CD14-positive monocyte (primary cell): Measurements from ENCODE around the gene TNN. TPM values are rescaled to one million over a fixed set of nuclear protein-coding genes. Genes with fewer than 3 reads are reported as not detected.
A peak's percentile ranks its signal among the peaks of the same experiment; 100 is the strongest.

Source experiments
- DNase-seq, 3 donors: peaks; one replicate each; pipeline ENCODE4 v3.0.0-alpha.2; 2011 to 2022
- H2AFZ ChIP-seq: 2 replicates; pipeline ENCODE4 v1.6.0; 2012; ENCODE audit warnings: mild to moderate bottlenecking, low read depth, low read length, inconsistent platforms; ENCODE audit not compliant: insufficient read depth, poor library complexity, severe bottlenecking
- H3K27ac ChIP-seq, 2 donors: 1 replicate in 1 of 2; 2 replicates in 1 of 2; pipeline ENCODE4 v1.5.1; 2012 to 2013; ENCODE audit warnings: low read length in 2 of 2, control low read depth in 1 of 2, inconsistent platforms in 1 of 2, low read depth in 1 of 2, mild to moderate bottlenecking in 1 of 2
- H3K27me3 ChIP-seq, 2 donors: one replicate each; pipeline versions ENCODE4 v1.6.0 to v1.6.1; 2011 to 2013; ENCODE audit warnings: low read length in 2 of 2; ENCODE audit not compliant: control insufficient read depth in 2 of 2, insufficient read depth in 2 of 2
- H3K36me3 ChIP-seq, 2 donors: replicated peaks in 1 of 2; 1 replicate in 1 of 2; 2 replicates in 1 of 2; pipeline versions ENCODE4 v1.5.1 to v1.6.1; 2012 to 2013; ENCODE audit warnings: low read length in 2 of 2, control low read depth in 1 of 2, inconsistent platforms in 1 of 2, mild to moderate bottlenecking in 1 of 2; ENCODE audit not compliant: insufficient read depth in 2 of 2, control insufficient read depth in 1 of 2
- H3K4me1 ChIP-seq, 2 donors: 1 replicate in 1 of 2; 2 replicates in 1 of 2; pipeline versions ENCODE4 v1.5.1 to v1.6.1; 2012 to 2013; ENCODE audit warnings: low read length in 2 of 2, control low read depth in 1 of 2, inconsistent platforms in 1 of 2, mild to moderate bottlenecking in 1 of 2, moderate library complexity in 1 of 2; ENCODE audit not compliant: insufficient read depth in 2 of 2, control insufficient read depth in 1 of 2
- H3K4me2 ChIP-seq: replicated peaks from 2 replicates; pipeline ENCODE3; 2012; ENCODE audit warnings: low read length, moderate library complexity, mild to moderate bottlenecking; ENCODE audit not compliant: poor library complexity, severe bottlenecking; ENCODE audit errors: extremely low read depth
- H3K4me3 ChIP-seq, 3 experiments: fragments of 200-600 bp in 1 of 3; sonication (generic) in 1 of 3; replicated peaks in 1 of 3; 1 replicate in 2 of 3; 2 replicates in 1 of 3; pipeline ENCODE4 v1.5.1; 2011 to 2013; ENCODE audit warnings: low read length in 3 of 3, mild to moderate bottlenecking in 3 of 3, control low read depth in 2 of 3, low read depth in 2 of 3, inconsistent platforms in 1 of 3, moderate library complexity in 1 of 3
- H3K79me2 ChIP-seq: 2 replicates; pipeline ENCODE4 v1.6.0; 2012; ENCODE audit warnings: mild to moderate bottlenecking, control low read depth, inconsistent platforms, low read length, moderate library complexity; ENCODE audit not compliant: insufficient read depth
- H3K9ac ChIP-seq: 2 replicates; pipeline ENCODE4 v1.6.0; 2017; ENCODE audit warnings: low read length, mild to moderate bottlenecking; ENCODE audit not compliant: insufficient read depth, poor library complexity, severe bottlenecking
- H3K9me3 ChIP-seq, 2 donors: replicated peaks in 1 of 2; 1 replicate in 1 of 2; 2 replicates in 1 of 2; pipeline versions ENCODE4 v1.5.1 to v1.6.1; 2012 to 2013; ENCODE audit warnings: low read length in 2 of 2, control low read depth in 1 of 2; ENCODE audit not compliant: control insufficient read depth in 1 of 2, insufficient read depth in 1 of 2
- H4K20me1 ChIP-seq: 2 replicates; pipeline ENCODE4 v1.6.0; 2012; ENCODE audit warnings: mild to moderate bottlenecking, low read length, control low read depth, moderate library complexity; ENCODE audit not compliant: insufficient read depth
- H3K27ac Mint-ChIP-seq, 7 donors: one replicate each; pipeline ENCODE4 v1.8.0; 2020; ENCODE audit warnings: mild to moderate bottlenecking in 7 of 7, mixed read lengths in 7 of 7, moderate library complexity in 6 of 7, inconsistent platforms in 2 of 7
- H3K27me3 Mint-ChIP-seq, 3 donors: one replicate each; pipeline ENCODE4 v1.8.0; 2021 to 2022; ENCODE audit warnings: low read depth in 3 of 3, mild to moderate bottlenecking in 3 of 3, mixed read lengths in 3 of 3, moderate library complexity in 3 of 3, inconsistent platforms in 1 of 3
- H3K36me3 Mint-ChIP-seq, 2 donors: one replicate each; pipeline ENCODE4 v1.8.0; 2020; ENCODE audit warnings: mixed read lengths in 2 of 2, inconsistent platforms in 1 of 2, mild to moderate bottlenecking in 1 of 2
- H3K4me1 Mint-ChIP-seq: one replicate; pipeline ENCODE4 v1.8.0; 2020; ENCODE audit warnings: mild to moderate bottlenecking, mixed read lengths
- H3K4me3 Mint-ChIP-seq, 2 donors: one replicate each; pipeline ENCODE4 v1.8.0; 2020; ENCODE audit warnings: mild to moderate bottlenecking in 2 of 2, mixed read lengths in 2 of 2, moderate library complexity in 1 of 2
- H3K9me3 Mint-ChIP-seq, 7 donors: one replicate each; pipeline ENCODE4 v1.8.0; 2020 to 2022; ENCODE audit warnings: mixed read lengths in 7 of 7, mild to moderate bottlenecking in 6 of 7, moderate library complexity in 6 of 7, inconsistent platforms in 2 of 7
- WGBS: methylation state at CpG from one replicate; pipeline ENCODE4 v1.1.5; 2013; ENCODE audit warnings: missing lambda C conversion rate; ENCODE audit not compliant: insufficient coverage; 5-methylcytosine and 5-hydroxymethylcytosine counted together
- intact Hi-C, 2 donors: fragments of 100-400 bp; cut with micrococcal nuclease; formaldehyde crosslinking; loops; one replicate each; pipeline versions ENCODE4 v1.15.0 to v1.15.1; 2023
- polyA plus RNA-seq, 3 donors: library from polyadenylated mRNA; depleted of rRNA in 1 of 3; unstranded in 2 of 3; stranded (reverse) in 1 of 3; fragments of 300-500 nt in 2 of 3; fragments of >200 nt in 1 of 3; fragmentation: Illumina TruSeq in 2 of 3; gene quantifications; 1 replicate in 2 of 3; 2 replicates in 1 of 3; pipeline ENCODE4 v1.2.3, GENCODE V29; 2012 to 2021
- TF ChIP-seq, protein P1 (sequence below): fragments of 200-600 bp; IDR thresholded peaks from one replicate; pipeline ENCODE4 v1.8.0; 2022; ENCODE audit warnings: antibody characterized with exemption, mild to moderate bottlenecking

Gene TNN
- polyA plus RNA-seq, 3 donors: not detected

GRCh38 chr1:175089136-175089718 is 21.6 kb downstream of the TNN start:
- Histone ChIP-seq H4K20me1 (no peaks in the 10 kb centered on the region), H3K9me3 (no peaks in the 10 kb centered on the region), H3K4me3 (no peak overlapping the region), H3K36me3 (no peaks in the 10 kb centered on the region), H2AFZ (peak overlapping the region; percentile 48), H3K27me3 (no peaks in the 10 kb centered on the region), H3K9ac (no peak overlapping the region), H3K4me2 (no peak overlapping the region), H3K4me1 (peaks cover 7 to 10% of the 10 kb centered on the region in 2 donors), H3K27ac (no peak overlapping the region), H3K79me2 (no peaks in the 10 kb centered on the region)
- Mint-ChIP-seq H3K27me3 (peaks cover 0 to 3% (median 2%) of the 10 kb centered on the region in 3 donors), H3K36me3 (no peaks in the 10 kb centered on the region), H3K9me3 (peaks cover 0 to 2% (median 0%) of the 10 kb centered on the region in 7 donors), H3K4me1 (peaks cover 14% of the 10 kb centered on the region), H3K4me3 (no peak overlapping the region), H3K27ac (no peak overlapping the region)
- no peak for DNase-seq
- WGBS: 93% methylated on average over 2 of the region's 7 CpGs
- TF ChIP-seq, protein P1, sequence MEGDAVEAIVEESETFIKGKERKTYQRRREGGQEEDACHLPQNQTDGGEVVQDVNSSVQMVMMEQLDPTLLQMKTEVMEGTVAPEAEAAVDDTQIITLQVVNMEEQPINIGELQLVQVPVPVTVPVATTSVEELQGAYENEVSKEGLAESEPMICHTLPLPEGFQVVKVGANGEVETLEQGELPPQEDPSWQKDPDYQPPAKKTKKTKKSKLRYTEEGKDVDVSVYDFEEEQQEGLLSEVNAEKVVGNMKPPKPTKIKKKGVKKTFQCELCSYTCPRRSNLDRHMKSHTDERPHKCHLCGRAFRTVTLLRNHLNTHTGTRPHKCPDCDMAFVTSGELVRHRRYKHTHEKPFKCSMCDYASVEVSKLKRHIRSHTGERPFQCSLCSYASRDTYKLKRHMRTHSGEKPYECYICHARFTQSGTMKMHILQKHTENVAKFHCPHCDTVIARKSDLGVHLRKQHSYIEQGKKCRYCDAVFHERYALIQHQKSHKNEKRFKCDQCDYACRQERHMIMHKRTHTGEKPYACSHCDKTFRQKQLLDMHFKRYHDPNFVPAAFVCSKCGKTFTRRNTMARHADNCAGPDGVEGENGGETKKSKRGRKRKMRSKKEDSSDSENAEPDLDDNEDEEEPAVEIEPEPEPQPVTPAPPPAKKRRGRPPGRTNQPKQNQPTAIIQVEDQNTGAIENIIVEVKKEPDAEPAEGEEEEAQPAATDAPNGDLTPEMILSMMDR: no peak
- intact Hi-C loops: no loop called here

GRCh38 chr1:175090780-175091179 is 23.1 kb downstream of the TNN start:
- peak overlapping the region; percentile 53 for H2AFZ ChIP-seq
- no peak for DNase-seq
- intact Hi-C loops: no loop called here
- H3K27ac ChIP-seq: peak overlapping the region in 1 of 2 donors; percentile 12
- no peaks in the 10 kb centered on the region for H4K20me1 ChIP-seq
- H3K9ac ChIP-seq: no peak overlapping the region
- no CpG with 5 or more reads among the region's 2 CpGs for WGBS
- Mint-ChIP-seq H3K4me3 (no peak overlapping the region), H3K4me1 (peaks cover 14% of the 10 kb centered on the region), H3K27me3 (peaks cover 0 to 3% (median 0%) of the 10 kb centered on the region in 3 donors), H3K27ac (peak overlapping the region in 1 of 7 donors; percentile 56), H3K36me3 (no peaks in the 10 kb centered on the region), H3K9me3 (peaks cover 0 to 2% (median 0%) of the 10 kb centered on the region in 7 donors)
- no peaks in the 10 kb centered on the region for H3K79me2 ChIP-seq
- H3K4me1 ChIP-seq: peaks cover 7 to 10% of the 10 kb centered on the region in 2 donors
- no peaks in the 10 kb centered on the region for H3K36me3 ChIP-seq
- H3K4me3 ChIP-seq: no peak overlapping the region
- H3K9me3 ChIP-seq: no peaks in the 10 kb centered on the region
- TF ChIP-seq, protein P1: no peak
- H3K27me3 ChIP-seq: no peaks in the 10 kb centered on the region
- no peak overlapping the region for H3K4me2 ChIP-seq
